T-helper 22 cell (primary cell): ENCODE measurements around the gene NPC1.

Source experiments
- DNase-seq: peaks from one replicate; pipeline ENCODE4 v3.0.0-alpha.2; 2020; ENCODE audit warnings: low read depth

NPC1 gene

GRCh38 chr18:23548275-23548674 is 38.0 kb downstream of the NPC1 start:
- DNase-seq, result no peak

- no peak for DNase-seq
Measured at GRCh38 chr18:23547846-23548245, 38.5 kb downstream of the NPC1 start.

GRCh38 chr18:23547306-23547705 is 39.0 kb downstream of the NPC1 start:
- no peak for DNase-seq

GRCh38 chr18:23545247-23545789 is 41.0 kb downstream of the NPC1 start:
- DNase-seq, result no peak

GRCh38 chr18:23542461-23542860 is 43.8 kb downstream of the NPC1 start:
- no peak for DNase-seq

- DNase-seq, result no peak
Measured at GRCh38 chr18:23541349-23542093, 44.8 kb downstream of the NPC1 start.

- DNase-seq, result no peak
Measured at GRCh38 chr18:23540867-23541266, 45.4 kb downstream of the NPC1 start.

DNA sequence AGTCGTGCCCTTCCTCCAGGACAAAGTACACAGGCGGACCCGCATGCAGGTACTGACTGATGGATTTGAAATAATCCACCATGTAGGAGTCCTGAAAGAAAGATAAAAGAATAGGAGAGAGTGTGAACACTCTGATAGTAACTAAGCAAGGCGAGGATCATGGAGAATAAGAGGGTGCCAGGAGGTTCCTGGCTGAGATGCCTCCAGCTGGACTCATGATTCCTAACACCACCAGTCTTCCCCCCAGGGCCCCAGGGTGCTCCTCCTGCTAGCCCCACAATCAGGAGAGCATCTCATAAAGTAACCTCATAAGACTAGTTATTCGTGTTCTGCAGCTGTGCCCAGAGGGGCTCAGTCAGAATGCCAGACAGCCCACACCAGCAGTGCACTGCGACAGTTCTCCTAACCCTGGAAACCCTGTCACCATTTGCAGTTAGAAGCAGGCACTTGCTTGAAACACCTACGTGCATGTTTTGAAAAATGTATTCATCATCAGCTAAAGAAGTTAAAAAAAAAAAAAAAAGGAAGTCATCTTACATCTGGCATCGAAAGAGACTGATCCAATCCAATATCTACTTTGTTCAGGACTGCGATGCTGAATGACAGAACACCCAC is 46.3 kb downstream of the NPC1 start:
- DNase-seq, result no peak

GRCh38 chr18:23539296-23539695 is 47.0 kb downstream of the NPC1 start:
- no peak for DNase-seq

- DNase-seq, result no peak
Measured at GRCh38 chr18:23538870-23539269, 47.4 kb downstream of the NPC1 start.

DNA sequence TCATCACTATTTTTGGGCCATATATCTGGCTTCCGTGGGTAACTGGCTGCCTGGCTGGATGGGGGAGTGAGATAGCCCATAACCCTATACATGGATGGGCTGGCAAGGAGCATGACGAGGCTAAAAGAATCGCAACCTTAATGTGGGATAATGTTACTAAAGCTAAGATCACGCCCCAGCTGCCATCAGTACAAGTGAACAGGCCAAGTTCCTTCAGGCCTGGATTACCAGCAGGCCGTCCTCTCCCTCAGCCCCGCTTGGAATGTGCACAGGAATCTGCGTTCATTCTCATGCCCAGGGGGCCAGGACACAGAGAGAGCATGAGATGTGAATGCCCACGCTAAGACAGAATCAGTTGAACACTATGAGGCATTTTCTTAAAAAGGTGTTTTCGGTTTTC is 48.3 kb downstream of the NPC1 start:
- no peak for DNase-seq

DNA sequence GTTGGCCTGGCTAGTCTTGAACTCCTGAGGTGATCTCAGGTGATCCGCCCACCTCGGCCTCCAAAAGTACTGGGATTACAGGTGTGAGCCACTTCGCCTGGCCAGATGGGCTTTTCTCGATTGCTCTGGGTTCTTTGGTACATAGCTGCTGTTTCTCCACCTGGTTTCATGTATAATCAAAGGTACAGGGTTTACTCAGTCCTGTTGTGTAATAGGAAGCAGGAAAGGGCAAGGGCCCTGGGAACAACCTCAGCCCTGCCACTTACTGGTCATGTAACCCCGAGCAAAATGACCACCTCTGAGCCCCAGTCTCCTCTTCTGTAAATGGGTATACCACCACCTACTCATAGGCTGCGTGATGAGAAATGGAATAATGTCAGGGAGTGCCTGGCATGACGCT is 49.0 kb downstream of the NPC1 start:
- DNase-seq, result no peak

GRCh38 chr18:23536204-23536603 is 50.1 kb downstream of the NPC1 start:
- DNase-seq, result no peak

- DNase-seq, result no peak
Measured at GRCh38 chr18:23534276-23534675, 52.0 kb downstream of the NPC1 start.

DNA sequence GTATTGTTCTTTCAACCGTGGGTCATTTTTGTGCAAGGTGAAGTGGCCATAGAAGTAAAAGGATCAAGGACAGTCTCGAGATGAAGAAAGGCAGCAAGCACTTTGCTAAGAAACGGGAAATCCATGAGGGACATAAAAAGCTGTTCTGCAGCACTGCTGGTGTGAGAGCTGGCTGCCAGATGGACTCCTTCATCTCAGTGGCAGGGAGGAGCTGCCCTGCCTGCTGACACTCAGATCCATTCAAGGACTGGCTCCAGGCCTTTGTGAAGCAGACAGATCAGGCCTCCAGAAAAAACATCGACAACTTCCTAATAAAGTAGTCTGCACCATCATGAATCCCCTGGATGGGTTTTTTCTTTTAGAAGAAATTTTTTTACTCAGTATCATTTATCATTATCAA is 53.5 kb downstream of the NPC1 start:
- DNase-seq, result no peak

- DNase-seq, result no peak
Measured at GRCh38 chr18:23531912-23532311, 54.4 kb downstream of the NPC1 start.

- DNase-seq, result no peak
Measured at GRCh38 chr18:23530195-23530594, 56.1 kb downstream of the NPC1 start.

- DNase-seq, result no peak
Measured at GRCh38 chr18:23529604-23530003, 56.7 kb downstream of the NPC1 start.

DNA sequence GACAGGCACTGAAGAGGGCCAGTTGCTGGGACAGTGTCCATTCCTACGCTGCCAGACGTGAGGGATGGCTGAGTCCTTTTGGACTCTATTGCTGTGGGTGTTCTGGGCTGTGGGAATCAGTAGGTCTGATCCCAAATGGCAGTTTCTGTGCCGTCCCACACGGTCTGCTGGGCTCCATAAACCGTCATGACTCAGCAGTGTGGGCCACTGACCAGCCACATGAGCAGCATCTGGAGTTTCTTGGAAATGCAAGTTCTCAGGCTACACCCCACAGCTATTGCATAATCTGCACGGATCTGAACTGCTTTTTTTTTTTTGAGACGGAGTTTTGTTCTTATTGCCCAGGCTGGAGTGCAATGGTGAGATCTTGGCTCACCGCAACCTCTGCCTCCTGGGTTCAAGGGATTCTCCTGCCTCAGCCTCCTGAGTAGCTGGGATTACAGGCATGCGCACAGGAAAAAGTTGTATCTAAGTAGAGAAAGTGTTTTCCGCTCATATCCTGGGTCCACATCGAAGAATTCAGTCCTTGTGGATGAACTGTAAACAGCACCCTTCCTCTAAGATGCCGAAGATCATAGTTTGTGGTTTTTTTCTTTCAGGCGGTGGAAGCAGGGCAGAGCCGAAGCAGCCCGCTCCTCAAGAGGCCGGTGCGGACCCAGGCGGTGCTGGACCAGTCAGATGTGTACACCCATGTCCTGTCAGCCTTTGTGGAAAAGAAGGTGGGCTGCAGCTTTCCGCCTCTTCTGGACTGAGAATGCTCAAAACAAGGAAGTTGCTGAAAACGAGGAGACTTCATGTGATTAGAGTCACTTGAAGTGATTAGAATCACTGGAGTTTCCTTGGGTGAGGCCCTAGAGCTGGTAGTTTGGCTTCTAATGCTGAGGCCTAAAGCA is 57.5 kb downstream of the NPC1 start:
- DNase-seq, result no peak

GRCh38 chr18:23526501-23527063 is 59.7 kb downstream of the NPC1 start:
- DNase-seq, result no peak

GRCh38 chr18:23524213-23524707 is 62.0 kb downstream of the NPC1 start:
- DNase-seq, result no peak
